GM12878 (cell line): ENCODE results near the gene MIER3. TPM values are rescaled to one million over a fixed set of nuclear protein-coding genes. Genes with fewer than 3 reads are reported as not detected.

Source experiments
- CHD1 ChIP-seq: IDR thresholded peaks from 2 replicates; pipeline ENCODE4 v1.6.1; 2012; ENCODE audit warnings: low read depth, low read length, improper control_type of control experiment
- CREB1 ChIP-seq: IDR thresholded peaks from 2 replicates; pipeline ENCODE4 v1.6.1; 2012; ENCODE audit warnings: low read depth, mild to moderate bottlenecking, inconsistent platforms
- CREM ChIP-seq: IDR thresholded peaks from 2 replicates; pipeline ENCODE4 v1.6.1; 2014; ENCODE audit warnings: antibody characterized with exemption, low read depth
- CUX1 ChIP-seq: IDR thresholded peaks from 2 replicates; pipeline ENCODE4 v1.6.1; 2012; ENCODE audit warnings: improper control_type of control experiment, low read depth, low read length; ENCODE audit not compliant: insufficient replicate concordance
- JUNB ChIP-seq: IDR thresholded peaks from 2 replicates; pipeline ENCODE4 v1.6.1; 2016; ENCODE audit warnings: antibody characterized with exemption, mild to moderate bottlenecking
- MEF2A ChIP-seq: IDR thresholded peaks from 2 replicates; pipeline ENCODE4 v1.6.1; 2011; ENCODE audit warnings: low read depth, mild to moderate bottlenecking, low read length, moderate library complexity; ENCODE audit not compliant: insufficient read depth
- NR2F1 ChIP-seq: fragments of 450-650 bp; conservative IDR thresholded peaks from 2 replicates; pipeline ENCODE4 v1.6.1; 2017; ENCODE audit warnings: mild to moderate bottlenecking
- POLR2A ChIP-seq: IDR thresholded peaks from 2 replicates; pipeline ENCODE4 v1.6.1; 2011; ENCODE audit warnings: low read depth, mild to moderate bottlenecking, low read length
- POLR2AphosphoS2 ChIP-seq: IDR thresholded peaks from 2 replicates; pipeline ENCODE4 v1.6.1; 2011; ENCODE audit warnings: low read depth, mild to moderate bottlenecking, low read length, improper control_type of control experiment, moderate library complexity
- RAD51 ChIP-seq: fragments of 450-650 bp; IDR thresholded peaks from 2 replicates; pipeline ENCODE4 v1.6.1; 2016; ENCODE audit warnings: moderate library complexity, mild to moderate bottlenecking, inconsistent platforms
- STAT3 ChIP-seq: IDR thresholded peaks from 2 replicates; pipeline ENCODE4 v1.6.1; 2011; ENCODE audit warnings: low read depth, low read length, improper control_type of control experiment
- SUZ12 ChIP-seq: fragments of 200-600 bp; sonication (generic); IDR thresholded peaks from one replicate; pipeline ENCODE4 v1.6.1; 2018; ENCODE audit warnings: antibody characterized with exemption, mild to moderate bottlenecking; ENCODE audit not compliant: unreplicated experiment
- TARDBP ChIP-seq: IDR thresholded peaks from 2 replicates; pipeline ENCODE4 v1.6.1; 2016; ENCODE audit warnings: borderline replicate concordance
- ZBTB33 ChIP-seq: fragments of 450-650 bp; IDR thresholded peaks from 2 replicates; pipeline ENCODE4 v1.6.1; 2017; ENCODE audit warnings: mild to moderate bottlenecking
- ZZZ3 ChIP-seq: IDR thresholded peaks from 2 replicates; pipeline ENCODE4 v1.6.1; 2011; ENCODE audit warnings: low read depth; ENCODE audit not compliant: control insufficient read depth, insufficient read length
- polyA plus RNA-seq, 11 experiments: library from polyadenylated mRNA; depleted of rRNA in 4 of 11; unstranded in 6 of 11; stranded (reverse) in 5 of 11; fragments of >200 nt; fragmentation: Nextera tagmentation in 4 of 11; fragmentation: Illumina TruSeq in 1 of 11; extraction: Ambion mirVana in 4 of 11; extraction: Trizol in 1 of 11; gene quantifications; 1 replicate in 1 of 11; 2 replicates in 10 of 11; pipeline versions ENCODE4 v1.2.1 to v1.2.3, GENCODE V29; 2011 to 2016; ENCODE audit warnings: inconsistent platforms in 2 of 11, missing spikeins in 2 of 11, low read depth in 1 of 11
- total RNA-seq, 4 experiments: library from RNA; depleted of rRNA in 3 of 4; stranded (reverse); fragments of >200 nt in 3 of 4; fragmentation: Illumina TruSeq in 1 of 4; extraction: Trizol in 1 of 4; gene quantifications; 2 replicates each; pipeline versions ENCODE4 v1.2.1 to v1.2.3, GENCODE V29; 2013 to 2021
- TF ChIP-seq, protein P1 (sequence below): fragments of 450-650 bp; IDR thresholded peaks from 2 replicates; pipeline ENCODE4 v1.6.1; 2016; ENCODE audit warnings: mild to moderate bottlenecking, moderate library complexity, borderline replicate concordance
- TF ChIP-seq, protein P2 (sequence below): IDR thresholded peaks from 2 replicates; pipeline ENCODE4 v1.6.1; 2011; ENCODE audit warnings: low read depth, low read length, improper control_type of control experiment, borderline replicate concordance

MIER3 gene
- total and polyA plus RNA-seq, 10 of the 15 experiments (the other 5 are each of a cell fraction or from before 2014, with no cell fraction given): 2.9 to 14.6 (median 7.2) TPM

DNA sequence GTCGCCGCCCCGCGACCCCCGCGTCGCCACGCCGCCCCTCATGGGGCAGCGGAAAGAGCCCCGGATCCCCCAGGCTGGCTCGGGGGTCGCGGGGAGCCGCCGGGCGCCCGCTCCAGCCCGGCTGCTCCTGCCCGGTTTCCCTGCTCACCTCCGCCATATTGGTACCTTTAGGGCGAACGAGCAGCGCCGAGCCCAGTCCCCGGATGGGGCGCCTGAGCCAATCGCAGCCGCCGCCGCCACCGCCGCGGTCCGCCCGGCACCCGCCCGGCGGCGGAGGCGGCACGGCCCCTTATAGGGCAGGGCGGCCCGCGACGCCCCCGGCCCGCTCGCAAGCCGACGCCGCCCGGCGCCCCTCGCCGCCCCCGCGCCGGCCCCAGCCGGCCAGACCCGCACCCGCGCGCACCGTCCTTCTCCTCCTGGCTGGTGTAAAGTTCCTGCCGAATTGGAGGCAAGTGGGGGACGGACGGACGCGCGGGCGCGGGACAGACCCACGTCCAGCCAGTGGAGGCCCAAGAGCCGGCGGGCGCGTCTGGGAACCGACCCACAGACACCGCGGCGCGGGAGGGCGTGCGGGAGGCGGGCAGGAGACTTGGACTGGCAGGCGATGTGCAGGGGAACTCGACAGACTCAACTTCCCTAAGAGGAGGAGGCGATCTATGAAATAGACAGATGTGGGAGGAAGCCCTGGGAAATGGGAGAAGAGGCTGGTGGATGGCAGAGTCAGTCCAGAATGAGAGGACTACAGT is at the start of gene MIER3 (continued):
- TF ChIP-seq, protein P1, sequence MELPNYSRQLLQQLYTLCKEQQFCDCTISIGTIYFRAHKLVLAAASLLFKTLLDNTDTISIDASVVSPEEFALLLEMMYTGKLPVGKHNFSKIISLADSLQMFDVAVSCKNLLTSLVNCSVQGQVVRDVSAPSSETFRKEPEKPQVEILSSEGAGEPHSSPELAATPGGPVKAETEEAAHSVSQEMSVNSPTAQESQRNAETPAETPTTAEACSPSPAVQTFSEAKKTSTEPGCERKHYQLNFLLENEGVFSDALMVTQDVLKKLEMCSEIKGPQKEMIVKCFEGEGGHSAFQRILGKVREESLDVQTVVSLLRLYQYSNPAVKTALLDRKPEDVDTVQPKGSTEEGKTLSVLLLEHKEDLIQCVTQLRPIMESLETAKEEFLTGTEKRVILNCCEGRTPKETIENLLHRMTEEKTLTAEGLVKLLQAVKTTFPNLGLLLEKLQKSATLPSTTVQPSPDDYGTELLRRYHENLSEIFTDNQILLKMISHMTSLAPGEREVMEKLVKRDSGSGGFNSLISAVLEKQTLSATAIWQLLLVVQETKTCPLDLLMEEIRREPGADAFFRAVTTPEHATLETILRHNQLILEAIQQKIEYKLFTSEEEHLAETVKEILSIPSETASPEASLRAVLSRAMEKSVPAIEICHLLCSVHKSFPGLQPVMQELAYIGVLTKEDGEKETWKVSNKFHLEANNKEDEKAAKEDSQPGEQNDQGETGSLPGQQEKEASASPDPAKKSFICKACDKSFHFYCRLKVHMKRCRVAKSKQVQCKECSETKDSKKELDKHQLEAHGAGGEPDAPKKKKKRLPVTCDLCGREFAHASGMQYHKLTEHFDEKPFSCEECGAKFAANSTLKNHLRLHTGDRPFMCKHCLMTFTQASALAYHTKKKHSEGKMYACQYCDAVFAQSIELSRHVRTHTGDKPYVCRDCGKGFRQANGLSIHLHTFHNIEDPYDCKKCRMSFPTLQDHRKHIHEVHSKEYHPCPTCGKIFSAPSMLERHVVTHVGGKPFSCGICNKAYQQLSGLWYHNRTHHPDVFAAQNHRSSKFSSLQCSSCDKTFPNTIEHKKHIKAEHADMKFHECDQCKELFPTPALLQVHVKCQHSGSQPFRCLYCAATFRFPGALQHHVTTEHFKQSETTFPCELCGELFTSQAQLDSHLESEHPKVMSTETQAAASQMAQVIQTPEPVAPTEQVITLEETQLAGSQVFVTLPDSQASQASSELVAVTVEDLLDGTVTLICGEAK: no peak
- TF ChIP-seq CREB1 (0 out of 2 replicates have a peak, but pooled peaks have one; percentile 22), CHD1 (no peak), NR2F1 (no peak), STAT3 (no peak), RAD51 (no peak), TARDBP (no peak), JUNB (no peak), SUZ12 (no peak), MEF2A (no peak), ZBTB33 (no peak), CUX1 (no peak), POLR2A (peak; percentile 83), CREM (no peak), POLR2AphosphoS2 (no peak), ZZZ3 (no peak)
- TF ChIP-seq, protein P2, sequence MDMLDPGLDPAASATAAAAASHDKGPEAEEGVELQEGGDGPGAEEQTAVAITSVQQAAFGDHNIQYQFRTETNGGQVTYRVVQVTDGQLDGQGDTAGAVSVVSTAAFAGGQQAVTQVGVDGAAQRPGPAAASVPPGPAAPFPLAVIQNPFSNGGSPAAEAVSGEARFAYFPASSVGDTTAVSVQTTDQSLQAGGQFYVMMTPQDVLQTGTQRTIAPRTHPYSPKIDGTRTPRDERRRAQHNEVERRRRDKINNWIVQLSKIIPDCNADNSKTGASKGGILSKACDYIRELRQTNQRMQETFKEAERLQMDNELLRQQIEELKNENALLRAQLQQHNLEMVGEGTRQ: no peak
